Epithelial cell of prostate (primary cell): ENCODE measurements around the gene SLC34A2.
"Not testable (repeated sequence)": the region's sequence is repeated elsewhere in the genome, so short reads cannot be mapped to it uniquely, and the experiment has no call there.

ENCODE experiments used
- DNase-seq: peaks from one replicate; pipeline ENCODE4 v3.0.0-alpha.2; 2011; ENCODE audit warnings: low read depth, low spot score
- H3K27ac ChIP-seq: fragments of 450-650 bp; 2 replicates; pipeline ENCODE4 v1.5.1; 2017; ENCODE audit warnings: mild to moderate bottlenecking

SLC34A2 gene

GRCh38 chr4:25658777-25659176, 3.1 kb downstream of the SLC34A2 start:
- no peak overlapping the region for H3K27ac ChIP-seq
- DNase-seq: no peak

GRCh38 chr4:25661441-25661840, 5.8 kb downstream of the SLC34A2 start:
- H3K27ac ChIP-seq, DNase-seq: not testable (repeated sequence)

- DNase-seq: no peak
- H3K27ac ChIP-seq: no peak overlapping the region
Measured at GRCh38 chr4:25662306-25662705, 6.7 kb downstream of the SLC34A2 start.

- no peak for DNase-seq
- no peak overlapping the region for H3K27ac ChIP-seq
Measured at GRCh38 chr4:25663781-25664180, 8.1 kb downstream of the SLC34A2 start.

- DNase-seq: no peak
- H3K27ac ChIP-seq: no peak overlapping the region
Measured at GRCh38 chr4:25666031-25666630, 10.5 kb downstream of the SLC34A2 start.

GRCh38 chr4:25667931-25668557, 12.4 kb downstream of the SLC34A2 start:
- DNase-seq: no peak
- no peak overlapping the region for H3K27ac ChIP-seq

GRCh38 chr4:25670991-25671390, 15.3 kb downstream of the SLC34A2 start:
- no peak overlapping the region for H3K27ac ChIP-seq
- DNase-seq: no peak

GRCh38 chr4:25672756-25673155, 17.1 kb downstream of the SLC34A2 start:
- no peak overlapping the region for H3K27ac ChIP-seq
- no peak for DNase-seq

GRCh38 chr4:25674386-25674785, 18.7 kb downstream of the SLC34A2 start:
- DNase-seq: no peak
- H3K27ac ChIP-seq: no peak overlapping the region

- no peak overlapping the region for H3K27ac ChIP-seq
- DNase-seq: no peak
Measured at GRCh38 chr4:25676221-25676620, 20.6 kb downstream of the SLC34A2 start.

GRCh38 chr4:25677157-25677556, 21.5 kb downstream of the SLC34A2 start:
- DNase-seq: no peak

GRCh38 chr4:25677943-25678342, 22.3 kb downstream of the SLC34A2 start:
- DNase-seq: no peak
- H3K27ac ChIP-seq: no peak overlapping the region

More at GRCh38 chr4:25677157-25677556, 21.5 kb downstream of the SLC34A2 start:
- H3K27ac ChIP-seq: no peak overlapping the region

- H3K27ac ChIP-seq: no peak overlapping the region
- no peak for DNase-seq
Measured at GRCh38 chr4:25687773-25688172, 32.1 kb downstream of the SLC34A2 start.

- no peak overlapping the region for H3K27ac ChIP-seq
- DNase-seq: no peak
Measured at GRCh38 chr4:25694466-25694865, 38.8 kb downstream of the SLC34A2 start.

- H3K27ac ChIP-seq: no peak overlapping the region
Measured at GRCh38 chr4:25696409-25696808, 40.8 kb downstream of the SLC34A2 start.

GRCh38 chr4:25697516-25697915, 41.9 kb downstream of the SLC34A2 start:
- no peak overlapping the region for H3K27ac ChIP-seq
- no peak for DNase-seq

More at GRCh38 chr4:25696409-25696808, 40.8 kb downstream of the SLC34A2 start:
- no peak for DNase-seq

- H3K27ac ChIP-seq: no peak overlapping the region
Measured at GRCh38 chr4:25700661-25701060, 45.0 kb downstream of the SLC34A2 start.

GRCh38 chr4:25702848-25703247, 47.2 kb downstream of the SLC34A2 start:
- no peak overlapping the region for H3K27ac ChIP-seq
- DNase-seq: no peak

More at GRCh38 chr4:25700661-25701060, 45.0 kb downstream of the SLC34A2 start:
- no peak for DNase-seq

- no peak for DNase-seq
- H3K27ac ChIP-seq: no peak overlapping the region
Measured at GRCh38 chr4:25703731-25704388, 48.2 kb downstream of the SLC34A2 start.

- no peak for DNase-seq
- H3K27ac ChIP-seq: no peak overlapping the region
Measured at GRCh38 chr4:25704516-25704915, 48.9 kb downstream of the SLC34A2 start.

- DNase-seq: no peak
- no peak overlapping the region for H3K27ac ChIP-seq
Measured at GRCh38 chr4:25710637-25711036, 55.0 kb downstream of the SLC34A2 start.

- H3K27ac ChIP-seq: no peak overlapping the region
- no peak for DNase-seq
Measured at GRCh38 chr4:25712611-25713010, 57.0 kb downstream of the SLC34A2 start.
